GM21619 (cell line): ENCODE data around the gene NT5DC2.
"Not testable (repeated sequence)": the region's sequence is repeated elsewhere in the genome, so short reads cannot be mapped to it uniquely, and the experiment has no call there.

Experiments used
- ATAC-seq: cut with Tn5 transposase; IDR thresholded peaks from one replicate; pipeline ENCODE4 v1.9.1; 2021; ENCODE audit not compliant: unreplicated experiment

NT5DC2 gene

DNA sequence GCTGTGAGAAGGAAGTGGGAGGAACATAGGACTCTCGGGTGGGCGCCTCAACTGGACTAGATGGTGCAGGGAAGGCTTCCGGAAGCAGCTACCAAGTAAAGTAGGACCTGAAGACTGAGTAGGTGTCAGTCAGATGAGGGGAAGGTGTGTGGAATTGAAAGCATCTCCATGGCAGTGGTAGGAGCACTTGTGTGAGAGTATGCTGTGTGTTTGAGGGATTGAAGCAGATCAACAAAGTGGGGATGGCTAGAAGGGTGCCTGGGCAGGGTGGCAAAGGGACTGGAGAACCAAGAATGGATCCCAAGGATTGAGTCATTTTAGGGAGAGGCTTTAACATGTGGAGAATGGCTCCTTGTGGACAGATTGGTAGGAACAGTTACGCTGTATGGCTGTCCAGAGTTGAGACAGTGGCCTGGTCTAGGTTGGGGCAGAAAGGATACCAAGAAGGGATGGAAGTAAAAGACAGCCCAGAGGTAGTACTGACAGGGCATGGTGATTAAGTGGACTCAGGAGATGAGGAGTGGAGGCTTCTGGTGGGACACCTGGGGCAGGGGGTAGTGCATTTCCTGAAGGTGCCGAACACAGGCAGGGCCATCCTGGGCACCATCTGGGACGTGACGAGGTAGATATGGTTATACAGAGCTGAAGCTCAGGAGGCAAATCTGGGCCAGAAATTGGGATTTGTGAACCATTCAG lies 4.2 kb upstream of the NT5DC2 start:
- no peak for ATAC-seq

- ATAC-seq: no peak
These were observed 3.5 kb upstream of the NT5DC2 start for GRCh38 chr3:52537165-52537620.

- peak; percentile 75 for ATAC-seq
These were observed 2.9 kb upstream of the NT5DC2 start, which contains the start of gene UQCC5 for GRCh38 chr3:52536369-52537164. TSS of gene UQCC5 (plus strand) at chr3:52536605. CDS start at chr3:52536756, 151 bp downstream.

DNA sequence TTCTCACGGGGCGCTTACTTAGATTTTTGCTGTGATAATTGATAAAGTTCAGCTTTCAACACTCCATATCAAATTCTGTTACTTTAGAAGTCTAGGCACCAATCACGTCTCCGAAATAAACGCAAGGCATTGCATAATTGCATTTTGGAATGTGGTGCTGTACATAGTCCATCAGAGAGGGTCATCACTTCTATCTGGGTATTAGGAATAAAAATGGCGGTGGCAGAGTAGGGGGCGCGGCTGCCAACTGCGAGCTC lies 2.4 kb upstream of the NT5DC2 start:
- ATAC-seq: no peak

DNA sequence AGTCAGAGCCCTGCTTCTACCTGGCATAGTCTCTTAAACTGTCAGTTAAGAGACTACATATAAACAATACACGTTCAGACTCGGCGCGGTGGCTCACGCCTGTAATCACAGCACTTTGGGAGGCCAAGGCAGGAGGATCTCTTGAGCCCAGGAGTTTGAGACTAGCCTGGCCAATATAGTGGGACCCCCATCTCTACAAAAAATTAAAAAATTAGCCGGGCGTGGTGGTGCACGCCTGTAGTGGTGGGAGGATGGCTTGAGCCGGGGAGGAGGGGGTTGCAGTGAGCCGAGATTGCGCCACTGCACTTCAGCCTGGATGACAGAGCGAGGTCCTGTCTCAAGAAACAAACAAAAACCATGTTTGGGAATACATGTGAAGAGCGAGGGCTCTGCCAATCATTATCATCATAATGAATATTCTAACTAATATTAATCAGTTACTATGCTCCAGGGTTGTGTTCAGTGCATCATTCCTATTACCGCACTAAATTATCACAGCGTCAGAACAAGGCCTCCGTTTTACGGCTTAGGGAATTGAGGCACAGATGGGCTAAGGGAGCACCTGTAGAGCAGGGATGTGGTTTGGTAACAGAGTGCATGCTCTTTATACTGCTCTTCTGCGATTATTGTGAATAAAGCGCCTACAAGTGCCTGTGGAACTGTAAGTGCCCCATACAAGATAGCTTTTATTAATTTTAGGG lies 1.9 kb upstream of the NT5DC2 start:
- no peak for ATAC-seq

- no peak for ATAC-seq
These were observed 875 bp upstream of the NT5DC2 start for GRCh38 chr3:52534281-52535183.

GRCh38 chr3:52532838-52533622 lies 627 bp downstream of the NT5DC2 start:
- ATAC-seq: no peak

GRCh38 chr3:52532517-52532837 lies 1.2 kb downstream of the NT5DC2 start:
- ATAC-seq: no peak

GRCh38 chr3:52531860-52532516 lies 1.7 kb downstream of the NT5DC2 start:
- no peak for ATAC-seq

GRCh38 chr3:52530918-52531826 lies 2.5 kb downstream of the NT5DC2 start:
- no peak for ATAC-seq

DNA sequence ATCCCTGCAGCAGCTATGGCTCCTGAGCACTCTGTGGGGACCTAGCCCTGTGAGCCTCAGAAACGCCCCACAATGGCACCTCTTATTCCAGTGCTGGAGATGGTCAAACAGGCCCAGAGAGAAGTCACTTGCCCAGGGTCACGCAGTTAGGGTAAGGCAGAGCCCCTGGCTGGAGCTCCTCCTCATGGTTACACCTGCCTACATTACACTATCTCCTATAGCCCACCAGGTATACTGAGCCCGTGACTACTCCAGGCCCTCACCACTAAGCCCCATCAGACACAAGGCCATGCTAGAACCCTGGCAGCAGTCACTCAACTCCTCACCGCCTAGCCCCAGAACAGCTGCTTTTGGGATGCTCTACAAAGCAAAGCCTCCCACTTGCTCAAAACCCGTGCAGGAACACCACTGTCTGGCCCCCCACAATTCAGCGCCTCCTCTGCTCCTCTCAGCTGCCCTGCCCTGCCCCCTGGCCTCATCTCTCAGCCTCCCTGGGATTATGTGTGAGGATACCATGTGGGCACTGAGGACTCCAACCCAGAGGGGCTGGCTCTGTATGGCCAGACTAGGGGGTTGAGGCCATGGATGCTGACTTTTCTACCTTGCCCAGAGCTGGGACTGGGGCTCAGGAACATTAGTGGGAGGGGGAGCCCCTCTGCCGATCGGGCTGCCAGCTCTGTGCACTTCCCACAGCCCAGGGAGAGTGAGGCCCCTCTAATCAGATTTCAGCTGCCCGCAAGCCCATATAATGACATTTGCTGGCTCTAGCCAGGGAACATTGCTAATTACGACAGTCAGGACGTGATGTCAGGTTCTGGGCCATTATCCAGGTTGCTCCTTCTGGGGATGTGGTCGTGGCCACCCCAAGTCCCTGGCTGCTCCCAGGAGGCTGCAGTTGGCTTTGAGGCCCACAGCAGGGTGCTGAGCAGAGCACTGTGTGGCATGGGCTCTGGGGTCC lies 4.0 kb downstream of the NT5DC2 start:
- no peak for ATAC-seq

DNA sequence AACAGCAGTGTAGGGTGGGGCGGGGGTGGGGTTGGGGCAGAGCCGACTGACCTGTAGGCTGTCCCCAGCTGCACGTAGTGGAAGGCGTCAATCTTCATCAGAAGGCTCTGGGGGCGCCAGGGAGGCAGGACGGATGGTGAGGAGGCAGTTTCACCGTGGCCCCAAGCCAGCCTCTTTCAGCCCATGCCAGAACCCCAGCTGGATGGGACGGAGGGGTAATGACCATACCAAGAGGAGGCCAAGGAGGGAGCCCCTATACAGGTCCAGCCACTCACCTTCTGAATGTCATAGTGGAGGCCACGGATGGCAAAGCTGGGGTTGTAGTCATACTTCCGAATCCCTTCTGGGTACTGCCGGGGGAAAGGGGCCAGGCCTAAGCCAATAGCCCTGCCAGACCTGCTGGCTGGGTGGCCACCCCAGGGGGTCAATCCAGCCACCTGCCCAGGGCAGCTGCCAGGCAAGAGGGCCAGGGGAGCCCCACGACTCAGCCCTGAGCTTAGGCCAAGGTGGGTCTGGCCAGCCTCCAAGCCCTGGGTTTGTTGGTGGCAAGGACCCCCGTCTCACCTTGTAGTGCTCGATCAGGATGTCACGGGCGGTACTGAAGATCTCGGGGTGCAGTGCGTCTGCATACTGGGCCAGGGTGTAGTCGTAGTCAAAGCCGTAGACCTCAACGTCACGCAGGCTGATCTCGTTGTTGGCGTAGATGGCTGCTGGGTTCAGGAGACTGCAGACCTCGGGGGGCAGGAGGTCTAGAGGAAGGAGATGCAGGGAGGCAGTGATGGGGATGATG lies 4.9 kb downstream of the NT5DC2 start:
- ATAC-seq: no peak

DNA sequence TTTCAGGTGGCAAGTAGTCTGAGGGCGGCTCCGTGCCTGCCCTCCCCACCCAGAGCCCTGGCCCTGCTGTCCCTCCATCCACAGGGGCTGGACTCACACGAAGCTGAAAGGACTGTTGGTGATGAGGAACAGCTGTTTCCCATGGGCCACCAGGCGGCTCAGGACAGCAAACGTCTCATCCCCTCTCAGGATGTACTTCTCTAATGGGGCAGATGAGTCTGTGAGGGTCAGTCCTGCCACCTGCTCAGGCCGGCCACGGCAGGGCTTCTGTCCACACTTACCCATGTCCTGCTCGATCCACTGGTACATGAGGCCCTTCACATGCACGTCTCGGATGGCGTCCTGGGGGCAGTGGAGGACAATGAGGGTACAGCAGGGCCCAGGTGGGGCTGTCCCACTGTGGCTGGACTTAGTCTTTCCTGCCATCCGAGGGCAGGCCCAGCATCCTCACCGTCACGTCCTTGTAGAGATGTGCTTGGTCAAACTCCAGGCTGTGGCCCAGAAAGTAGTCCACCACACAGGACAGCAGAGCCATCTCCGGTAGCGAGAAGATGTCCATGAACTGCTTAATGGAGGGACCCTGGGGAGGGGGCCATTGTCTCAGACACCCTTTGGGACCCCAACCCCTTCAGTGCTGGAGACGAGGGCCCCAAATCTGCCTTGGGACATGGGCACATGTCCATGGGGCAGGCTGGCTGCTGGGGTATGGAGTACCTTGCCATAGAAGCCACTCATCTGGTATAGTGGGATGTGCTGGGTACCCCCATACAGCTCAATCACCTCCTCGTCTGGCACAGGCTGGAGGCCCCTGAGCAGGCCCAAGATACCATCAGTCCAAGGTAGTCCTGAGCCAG lies 5.7 kb downstream of the NT5DC2 start:
- no peak for ATAC-seq

DNA sequence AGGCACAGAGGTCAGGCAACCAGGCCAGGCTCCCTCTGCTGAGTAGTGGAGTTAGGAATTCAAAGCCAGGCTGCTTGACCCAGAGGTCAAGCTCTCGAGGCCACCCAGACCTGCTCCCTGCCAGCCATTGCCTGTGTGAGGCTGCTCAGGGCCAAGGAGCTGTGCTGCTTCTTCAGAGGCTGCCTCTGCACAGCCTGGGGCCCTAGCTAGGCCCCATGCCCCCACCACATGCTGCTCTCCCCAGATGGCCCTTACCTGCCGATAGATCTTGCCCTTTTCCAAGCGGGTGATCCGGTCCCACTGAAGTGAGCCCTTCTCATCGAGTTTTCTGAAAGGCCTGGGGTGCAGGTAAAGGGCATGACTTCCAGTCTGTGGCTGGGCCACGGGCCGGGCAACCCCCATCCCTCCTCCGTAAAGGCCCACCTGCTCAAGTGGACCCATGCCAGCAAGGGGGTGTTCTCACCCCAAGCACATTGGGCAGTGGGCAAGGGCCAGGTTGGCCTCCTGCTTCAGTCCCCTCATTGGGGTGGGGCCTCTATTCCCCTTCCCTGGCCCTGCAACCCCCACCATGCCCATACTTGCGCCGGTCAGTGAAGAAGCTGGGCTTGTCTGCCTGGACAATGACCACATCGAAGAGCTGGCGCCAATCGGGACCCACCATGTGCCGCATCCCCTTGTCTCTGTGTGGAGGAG lies 6.5 kb downstream of the NT5DC2 start:
- ATAC-seq: no peak

DNA sequence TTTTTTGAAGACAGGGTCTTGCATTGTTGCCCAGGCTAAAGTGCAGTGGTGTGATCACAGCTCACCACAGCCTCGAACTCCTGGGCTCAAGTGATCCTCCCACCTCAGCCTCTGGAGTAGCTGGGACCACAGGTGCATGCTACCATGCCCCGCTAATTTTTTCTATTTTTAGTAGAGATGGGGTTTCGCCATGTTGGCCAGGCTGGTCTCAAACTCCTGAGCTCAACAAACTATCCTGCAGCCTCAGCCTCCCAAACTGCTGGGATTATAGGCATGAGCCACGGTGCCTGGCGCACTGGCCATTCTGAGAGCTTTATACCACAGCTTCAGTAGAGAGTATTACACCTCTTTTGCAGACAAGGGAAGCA lies 7.0 kb downstream of the NT5DC2 start:
- ATAC-seq: not testable (repeated sequence)
